Keratinocyte (primary cell): ENCODE data around the gene CDK12.

ENCODE experiments used
- CTCF ChIP-seq, 3 experiments: IDR thresholded peaks in 1 of 3; conservative IDR thresholded peaks in 1 of 3; optimal IDR thresholded peaks in 1 of 3; 2 replicates in 2 of 3; 3 replicates in 1 of 3; pipeline versions ENCODE3 to v1.5.1; 2011; ENCODE audit warnings: low read length in 3 of 3, mild to moderate bottlenecking in 3 of 3, moderate library complexity in 2 of 3, control low read depth in 1 of 3, inconsistent platforms in 1 of 3; ENCODE audit not compliant: insufficient read depth in 2 of 3; ENCODE audit errors: extremely low read depth in 1 of 3
- EZH2 ChIP-seq: IDR thresholded peaks from one replicate; pipeline ENCODE4 v1.6.1; 2012; ENCODE audit warnings: inconsistent platforms, mild to moderate bottlenecking, low read length, moderate library complexity

- no peak for TF ChIP-seq CTCF (optimal IDR thresholded peaks at IDR 0.05 in 1 of 3, IDR thresholded peaks at IDR 0.05 in 1 of 3, conservative IDR thresholded peaks at IDR 0.05 in 1 of 3; ENCODE audit: extremely low read depth in 1 of 3, insufficient read depth in 2 of 3, low read length in 3 of 3)
- TF ChIP-seq EZH2 = no peak
These were observed 94.1 kb downstream of the CDK12 start for GRCh38 chr17:39555368-39555767.
